CD4-positive, alpha-beta T cell treated with Interferon gamma for 1 hour (primary cell): ENCODE measurements around the gene PHPT1.
"Not testable (repeated sequence)": the region's sequence is repeated elsewhere in the genome, so short reads cannot be mapped to it uniquely, and the experiment has no call there.

ENCODE experiments used
- DNase-seq: peaks from one replicate; pipeline ENCODE4 v3.0.0-alpha.2; 2020

Gene PHPT1

GRCh38 chr9:136823136-136824046 lies 25.8 kb upstream of the PHPT1 start:
- DNase-seq, result no peak

- DNase-seq, result no peak
Observed at GRCh38 chr9:136824496-136825225, 24.5 kb upstream of the PHPT1 start.

- no peak for DNase-seq
Observed at GRCh38 chr9:136825295-136826187, 23.7 kb upstream of the PHPT1 start.

- no peak for DNase-seq
Observed at GRCh38 chr9:136826188-136826541, 23.0 kb upstream of the PHPT1 start.

- no peak for DNase-seq
Observed at GRCh38 chr9:136826703-136827582, 22.3 kb upstream of the PHPT1 start.

GRCh38 chr9:136827794-136828473 lies 21.3 kb upstream of the PHPT1 start:
- no peak for DNase-seq

GRCh38 chr9:136828474-136829140 lies 20.6 kb upstream of the PHPT1 start:
- DNase-seq, result no peak

- no peak for DNase-seq
Observed at GRCh38 chr9:136829412-136829811, 19.8 kb upstream of the PHPT1 start.

- DNase-seq, result no peak
Observed at GRCh38 chr9:136829981-136830885, 19.0 kb upstream of the PHPT1 start.

GRCh38 chr9:136831002-136831719 lies 18.0 kb upstream of the PHPT1 start:
- no peak for DNase-seq

GRCh38 chr9:136831720-136832104 lies 17.5 kb upstream of the PHPT1 start:
- no peak for DNase-seq

- no peak for DNase-seq
Observed at GRCh38 chr9:136832581-136832980, 16.6 kb upstream of the PHPT1 start.

GRCh38 chr9:136833381-136834048 lies 15.7 kb upstream of the PHPT1 start:
- DNase-seq, result not testable (repeated sequence)

GRCh38 chr9:136835162-136835931 lies 13.9 kb upstream of the PHPT1 start:
- no peak for DNase-seq

GRCh38 chr9:136835932-136836904 lies 13.0 kb upstream of the PHPT1 start:
- no peak for DNase-seq

- DNase-seq, result no peak
Observed at GRCh38 chr9:136837146-136837855, 11.9 kb upstream of the PHPT1 start.
